ENCODE measurements around the gene CTDSP1. TPM values are rescaled to one million over a fixed set of nuclear protein-coding genes. Genes with fewer than 3 reads are reported as not detected.
A peak's percentile ranks its signal among the peaks of the same experiment; 100 is the strongest.

CTDSP1 gene
- polyA plus RNA-seq, 3 donors from 2014 or later, result 43.7 to 78.5 (median 61.8) TPM

GRCh38 chr2:218389333-218390150 is 10.1 kb upstream of the CTDSP1 start:
- DNase-seq, result peak; percentile 49 to 52 (median 51)
- Mint-ChIP-seq H3K9me3 (no peaks in the 10 kb centered on the region), H3K4me3 (peak overlapping the region in 2 of 5 donors; percentile 4 to 6), H3K36me3 (no peaks in the 10 kb centered on the region), H3K27ac (peak overlapping the region in 5 of 6 donors; percentile 29 to 81 (median 64)), H3K4me1 (peaks cover 34 to 37% of the 10 kb centered on the region in 2 donors), H3K27me3 (ENCODE audit: low read depth in 3 of 3) (peaks cover 3 to 14% (median 6%) of the 10 kb centered on the region in 3 donors)

- no peaks in the 10 kb centered on the region for H3K9me3 Mint-ChIP-seq
- peak overlapping the region in 1 of 6 donors; percentile 58 for H3K27ac Mint-ChIP-seq
- no peak for DNase-seq
- H3K27me3 Mint-ChIP-seq (ENCODE audit: low read depth in 3 of 3), result peaks cover 7 to 19% (median 8%) of the 10 kb centered on the region in 3 donors
- peaks cover 47 to 52% of the 10 kb centered on the region in 2 donors for H3K4me1 Mint-ChIP-seq
- H3K4me3 Mint-ChIP-seq, result no peak overlapping the region
- no peaks in the 10 kb centered on the region for H3K36me3 Mint-ChIP-seq
These were observed 8.5 kb upstream of the CTDSP1 start for GRCh38 chr2:218391202-218391601.

GRCh38 chr2:218392459-218392858 is 7.2 kb upstream of the CTDSP1 start:
- Mint-ChIP-seq H3K27ac (no peak overlapping the region), H3K4me3 (no peak overlapping the region), H3K36me3 (no peaks in the 10 kb centered on the region), H3K27me3 (ENCODE audit: low read depth in 3 of 3) (peaks cover 14 to 27% (median 18%) of the 10 kb centered on the region in 3 donors), H3K4me1 (peaks cover 56 to 59% of the 10 kb centered on the region in 2 donors), H3K9me3 (no peaks in the 10 kb centered on the region)
- no peak for DNase-seq

GRCh38 chr2:218392891-218393462 is 6.7 kb upstream of the CTDSP1 start:
- peaks cover 18 to 31% (median 23%) of the 10 kb centered on the region in 3 donors for H3K27me3 Mint-ChIP-seq (ENCODE audit: low read depth in 3 of 3)
- peak overlapping the region in 1 of 6 donors; percentile 45 for H3K27ac Mint-ChIP-seq
- H3K4me3 Mint-ChIP-seq, result peak overlapping the region in 1 of 5 donors; percentile 25
- no peaks in the 10 kb centered on the region for H3K9me3 Mint-ChIP-seq
- no peaks in the 10 kb centered on the region for H3K36me3 Mint-ChIP-seq
- peaks cover 60 to 63% of the 10 kb centered on the region in 2 donors for H3K4me1 Mint-ChIP-seq
- DNase-seq, result no peak

- no peaks in the 10 kb centered on the region for H3K9me3 Mint-ChIP-seq
- no peaks in the 10 kb centered on the region for H3K36me3 Mint-ChIP-seq
- DNase-seq, result peak; percentile 62 to 74 (median 72)
- H3K27me3 Mint-ChIP-seq (ENCODE audit: low read depth in 3 of 3), result peaks cover 21 to 36% (median 29%) of the 10 kb centered on the region in 3 donors
- peak overlapping the region; percentile 46 to 65 (median 58) for H3K4me3 Mint-ChIP-seq
- peak overlapping the region in 5 of 6 donors; percentile 42 to 95 (median 71) for H3K27ac Mint-ChIP-seq
- peaks cover 62 to 65% of the 10 kb centered on the region in 2 donors for H3K4me1 Mint-ChIP-seq
These were observed 5.8 kb upstream of the CTDSP1 start for GRCh38 chr2:218393750-218394290.

GRCh38 chr2:218394298-218395089 is 5.2 kb upstream of the CTDSP1 start:
- H3K4me3 Mint-ChIP-seq, result peak overlapping the region; percentile 58 to 91 (median 65)
- peak; percentile 36 to 52 (median 39) for DNase-seq
- peaks cover 59% of the 10 kb centered on the region in 2 donors for H3K4me1 Mint-ChIP-seq
- H3K36me3 Mint-ChIP-seq, result no peaks in the 10 kb centered on the region
- no peaks in the 10 kb centered on the region for H3K9me3 Mint-ChIP-seq
- H3K27ac Mint-ChIP-seq, result peak overlapping the region; percentile 39 to 95 (median 83)
- H3K27me3 Mint-ChIP-seq (ENCODE audit: low read depth in 3 of 3), result peaks cover 21 to 42% (median 34%) of the 10 kb centered on the region in 3 donors

- H3K36me3 Mint-ChIP-seq, result no peaks in the 10 kb centered on the region
- H3K4me3 Mint-ChIP-seq, result peak overlapping the region; percentile 43 to 91 (median 65)
- peaks cover 21 to 44% (median 37%) of the 10 kb centered on the region in 3 donors for H3K27me3 Mint-ChIP-seq (ENCODE audit: low read depth in 3 of 3)
- H3K27ac Mint-ChIP-seq, result peak overlapping the region; percentile 39 to 95 (median 82)
- peaks cover 53% of the 10 kb centered on the region in 2 donors for H3K4me1 Mint-ChIP-seq
- no peaks in the 10 kb centered on the region for H3K9me3 Mint-ChIP-seq
- no peak for DNase-seq
These were observed 4.6 kb upstream of the CTDSP1 start for GRCh38 chr2:218395090-218395444.

- H3K4me1 Mint-ChIP-seq, result peaks cover 49% of the 10 kb centered on the region in 2 donors
- peaks cover 21 to 45% (median 37%) of the 10 kb centered on the region in 3 donors for H3K27me3 Mint-ChIP-seq (ENCODE audit: low read depth in 3 of 3)
- H3K27ac Mint-ChIP-seq, result peak overlapping the region; percentile 85 to 99 (median 92)
- H3K36me3 Mint-ChIP-seq, result no peaks in the 10 kb centered on the region
- no peaks in the 10 kb centered on the region for H3K9me3 Mint-ChIP-seq
- H3K4me3 Mint-ChIP-seq, result peak overlapping the region; percentile 72 to 95 (median 91)
- DNase-seq, result no peak
These were observed 4.2 kb upstream of the CTDSP1 start for GRCh38 chr2:218395456-218395825.

- H3K27me3 Mint-ChIP-seq (ENCODE audit: low read depth in 3 of 3), result peaks cover 21 to 45% (median 37%) of the 10 kb centered on the region in 3 donors
- no peaks in the 10 kb centered on the region for H3K36me3 Mint-ChIP-seq
- peak overlapping the region; percentile 94 to 99 (median 98) for H3K27ac Mint-ChIP-seq
- H3K4me3 Mint-ChIP-seq, result peak overlapping the region; percentile 89 to 95 (median 94)
- DNase-seq, result peak; percentile 94 to 95 (median 94)
- H3K9me3 Mint-ChIP-seq, result no peaks in the 10 kb centered on the region
- H3K4me1 Mint-ChIP-seq, result peaks cover 48 to 49% of the 10 kb centered on the region in 2 donors
These were observed 3.6 kb upstream of the CTDSP1 start for GRCh38 chr2:218395826-218396687.

GRCh38 chr2:218396688-218397462 is 2.8 kb upstream of the CTDSP1 start:
- peaks cover 21 to 45% (median 37%) of the 10 kb centered on the region in 3 donors for H3K27me3 Mint-ChIP-seq (ENCODE audit: low read depth in 3 of 3)
- H3K36me3 Mint-ChIP-seq, result no peaks in the 10 kb centered on the region
- peaks cover 54 to 55% of the 10 kb centered on the region in 2 donors for H3K4me1 Mint-ChIP-seq
- peak overlapping the region; percentile 89 to 95 (median 94) for H3K4me3 Mint-ChIP-seq
- peak overlapping the region; percentile 94 to 99 (median 98) for H3K27ac Mint-ChIP-seq
- H3K9me3 Mint-ChIP-seq, result no peaks in the 10 kb centered on the region
- peak; percentile 87 to 90 (median 88) for DNase-seq

GRCh38 chr2:218397463-218397819 is 2.2 kb upstream of the CTDSP1 start:
- no peaks in the 10 kb centered on the region for H3K36me3 Mint-ChIP-seq
- H3K9me3 Mint-ChIP-seq, result no peaks in the 10 kb centered on the region
- H3K27me3 Mint-ChIP-seq (ENCODE audit: low read depth in 3 of 3), result peaks cover 19 to 45% (median 37%) of the 10 kb centered on the region in 3 donors
- no peak for DNase-seq
- H3K4me3 Mint-ChIP-seq, result peak overlapping the region; percentile 89 to 95 (median 94)
- H3K4me1 Mint-ChIP-seq, result peaks cover 54 to 56% of the 10 kb centered on the region in 2 donors
- H3K27ac Mint-ChIP-seq, result peak overlapping the region; percentile 94 to 99 (median 98)

All from immature natural killer cell (primary cell).